GM12875 (cell line): Measurements from ENCODE around the gene DCDC2.
"Not testable (repeated sequence)": the region's sequence is repeated elsewhere in the genome, so short reads cannot be mapped to it uniquely, and the experiment has no call there.

Experiments
- H3K4me3 ChIP-seq: one replicate; pipeline ENCODE4 v1.5.1; 2011; ENCODE audit warnings: low read depth, low read length, control low read depth
- TF ChIP-seq, protein P1 (sequence below): IDR thresholded peaks from 2 replicates; pipeline ENCODE4 v1.5.1; 2011; ENCODE audit warnings: low read depth, mild to moderate bottlenecking, control low read depth, inconsistent platforms, low read length, moderate library complexity, borderline replicate concordance; ENCODE audit not compliant: insufficient read depth

Gene DCDC2

GRCh38 chr6:24374612-24375011 is 16.8 kb upstream of the DCDC2 start:
- H3K4me3 ChIP-seq, result no peak overlapping the region
- TF ChIP-seq, protein P1, sequence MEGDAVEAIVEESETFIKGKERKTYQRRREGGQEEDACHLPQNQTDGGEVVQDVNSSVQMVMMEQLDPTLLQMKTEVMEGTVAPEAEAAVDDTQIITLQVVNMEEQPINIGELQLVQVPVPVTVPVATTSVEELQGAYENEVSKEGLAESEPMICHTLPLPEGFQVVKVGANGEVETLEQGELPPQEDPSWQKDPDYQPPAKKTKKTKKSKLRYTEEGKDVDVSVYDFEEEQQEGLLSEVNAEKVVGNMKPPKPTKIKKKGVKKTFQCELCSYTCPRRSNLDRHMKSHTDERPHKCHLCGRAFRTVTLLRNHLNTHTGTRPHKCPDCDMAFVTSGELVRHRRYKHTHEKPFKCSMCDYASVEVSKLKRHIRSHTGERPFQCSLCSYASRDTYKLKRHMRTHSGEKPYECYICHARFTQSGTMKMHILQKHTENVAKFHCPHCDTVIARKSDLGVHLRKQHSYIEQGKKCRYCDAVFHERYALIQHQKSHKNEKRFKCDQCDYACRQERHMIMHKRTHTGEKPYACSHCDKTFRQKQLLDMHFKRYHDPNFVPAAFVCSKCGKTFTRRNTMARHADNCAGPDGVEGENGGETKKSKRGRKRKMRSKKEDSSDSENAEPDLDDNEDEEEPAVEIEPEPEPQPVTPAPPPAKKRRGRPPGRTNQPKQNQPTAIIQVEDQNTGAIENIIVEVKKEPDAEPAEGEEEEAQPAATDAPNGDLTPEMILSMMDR, result no peak

DNA sequence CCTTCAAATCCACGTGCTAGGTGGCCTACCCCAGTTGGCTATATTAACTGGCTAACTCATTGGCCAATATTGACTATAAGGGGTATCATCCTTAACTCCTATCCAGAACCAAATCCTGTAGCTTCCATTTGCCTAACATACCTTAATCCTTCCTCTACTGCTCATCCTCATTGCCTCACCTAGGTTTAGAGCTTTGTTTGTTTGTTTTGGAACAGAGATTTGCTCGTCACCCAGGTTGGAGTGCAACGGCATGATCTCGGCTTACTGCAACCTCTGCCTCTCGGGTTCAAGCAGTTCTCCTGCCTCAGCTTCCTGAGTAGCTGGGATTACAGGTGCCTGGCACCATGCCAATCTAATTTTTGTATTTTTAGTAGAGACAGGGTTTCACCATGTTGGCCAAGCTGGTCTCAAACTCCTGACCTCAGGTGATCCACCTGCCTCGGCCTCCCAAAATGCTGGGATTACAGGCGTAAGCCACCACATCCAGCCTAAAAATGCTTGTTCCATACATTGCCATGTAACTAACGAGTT is 7.3 kb upstream of the DCDC2 start:
- not testable (repeated sequence) for H3K4me3 ChIP-seq

DNA sequence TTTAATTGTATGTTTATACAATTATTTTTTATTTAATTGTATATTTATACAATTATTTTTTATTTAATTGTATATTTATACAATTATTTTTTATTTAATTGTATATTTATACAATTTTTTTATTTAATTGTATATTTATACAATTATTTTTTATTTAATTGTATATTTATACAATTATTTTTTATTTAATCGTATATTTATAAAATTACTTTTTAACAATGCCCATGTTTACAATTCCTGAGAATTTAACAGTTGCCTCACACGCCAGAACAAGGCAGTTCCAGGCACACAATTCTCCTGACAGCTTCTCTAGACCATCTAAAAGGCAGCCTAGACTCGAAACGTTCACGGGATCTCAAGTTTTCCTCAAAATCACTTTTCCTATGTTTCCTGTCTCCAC is 4.5 kb upstream of the DCDC2 start:
- H3K4me3 ChIP-seq, result not testable (repeated sequence)

DNA sequence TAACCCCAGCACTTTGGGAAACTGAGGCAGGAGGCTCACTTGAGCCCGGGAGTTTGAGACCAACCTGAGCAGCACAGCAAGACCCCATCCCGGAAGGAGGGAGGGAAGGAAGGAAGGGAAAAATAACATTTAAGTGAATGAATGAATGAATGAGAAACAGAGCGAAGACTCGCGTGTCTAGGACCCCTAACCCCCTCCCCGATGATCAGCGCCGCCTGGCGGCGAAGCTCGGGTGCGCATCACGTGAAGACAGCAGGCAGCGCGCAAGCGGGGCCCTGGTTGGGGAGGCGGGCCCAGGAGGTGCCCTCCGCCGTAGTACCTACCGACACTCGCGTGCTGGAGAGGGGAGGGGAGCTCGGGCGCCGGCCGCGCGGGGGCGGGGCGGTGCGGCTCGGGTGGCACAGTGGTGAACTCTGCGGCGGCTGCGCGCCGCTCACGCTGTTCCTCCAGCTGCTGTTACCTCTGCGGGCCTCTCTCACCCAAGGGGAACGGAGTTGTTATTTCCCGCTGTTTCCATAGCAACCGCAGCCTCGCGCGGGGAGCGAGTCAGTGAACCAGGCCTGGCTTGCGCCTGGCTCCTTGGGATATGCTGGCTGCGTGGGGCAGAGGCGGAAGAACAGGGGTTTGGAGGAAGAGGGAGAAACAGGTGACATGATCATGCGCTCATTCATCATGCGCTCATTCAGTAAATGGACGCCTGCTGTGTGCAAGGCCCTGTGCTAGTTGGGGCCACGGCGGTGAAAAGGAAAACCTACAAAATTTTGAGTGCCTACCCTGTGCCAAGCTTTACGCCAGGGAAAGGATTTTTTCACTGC is 2.0 kb upstream of the DCDC2 start:
- H3K4me3 ChIP-seq, result peak overlapping the region; percentile 51
- TF ChIP-seq, protein P1, result peak; percentile 95

DNA sequence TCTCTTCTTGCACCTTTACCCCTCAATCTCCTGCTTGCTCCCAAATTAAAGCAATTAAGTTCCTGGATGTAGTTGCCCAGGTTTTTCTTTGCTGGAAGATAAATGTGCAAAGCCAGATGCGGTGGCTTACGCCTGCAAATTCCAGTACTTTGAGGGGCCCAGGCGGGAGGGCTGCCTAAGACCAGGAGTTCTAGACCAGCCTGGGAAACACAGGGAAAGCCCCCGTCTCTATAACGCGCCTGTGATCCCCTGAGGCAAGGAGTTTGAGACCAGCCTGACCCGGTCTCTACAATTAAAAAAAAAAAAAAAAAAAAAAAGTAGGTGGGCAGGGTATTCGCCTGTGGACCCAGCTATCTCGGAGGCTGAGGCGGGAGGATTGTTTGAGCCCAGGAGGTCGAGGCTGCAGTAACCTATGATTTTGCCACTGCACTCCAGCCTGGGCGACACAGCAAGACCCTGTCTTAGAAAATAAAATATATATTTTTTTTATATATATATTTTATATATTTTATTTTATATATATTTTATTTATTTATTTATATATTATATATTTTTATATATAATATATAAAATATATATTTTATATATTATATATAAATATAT is 461 bp upstream of the DCDC2 start:
- TF ChIP-seq, protein P1, result no peak
- no peak overlapping the region for H3K4me3 ChIP-seq

DNA sequence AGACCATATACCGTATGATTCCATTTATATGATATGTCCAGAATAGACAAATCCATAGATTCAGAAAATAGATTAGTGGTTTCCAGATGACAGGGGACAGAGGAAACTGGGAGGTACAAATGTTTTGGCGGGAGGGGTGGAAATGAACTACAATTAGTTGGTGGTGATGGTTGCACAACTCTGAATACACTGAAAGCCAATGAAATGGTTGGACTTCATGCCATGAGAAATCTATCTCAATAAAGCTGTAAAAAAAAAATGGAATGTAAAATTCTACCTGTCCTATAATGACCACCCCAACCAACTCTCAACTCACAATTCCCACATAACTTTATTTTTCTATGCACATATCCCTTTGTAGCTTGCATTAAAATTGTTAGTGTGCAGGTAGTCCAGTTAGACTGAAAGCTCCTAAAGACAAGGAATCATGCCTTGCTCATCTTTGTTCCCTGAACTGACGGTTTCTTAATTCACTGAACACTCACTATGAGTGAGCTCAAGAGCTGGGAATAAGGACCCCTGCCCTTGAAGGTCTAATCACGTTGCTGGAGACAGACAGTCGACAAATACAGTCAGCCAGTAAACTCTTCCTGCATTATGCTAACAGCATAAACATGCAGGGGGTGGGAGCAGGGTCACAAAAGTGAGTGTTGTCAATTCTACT is 1.4 kb downstream of the DCDC2 start:
- H3K4me3 ChIP-seq, result no peak overlapping the region
- TF ChIP-seq, protein P1, result no peak

DNA sequence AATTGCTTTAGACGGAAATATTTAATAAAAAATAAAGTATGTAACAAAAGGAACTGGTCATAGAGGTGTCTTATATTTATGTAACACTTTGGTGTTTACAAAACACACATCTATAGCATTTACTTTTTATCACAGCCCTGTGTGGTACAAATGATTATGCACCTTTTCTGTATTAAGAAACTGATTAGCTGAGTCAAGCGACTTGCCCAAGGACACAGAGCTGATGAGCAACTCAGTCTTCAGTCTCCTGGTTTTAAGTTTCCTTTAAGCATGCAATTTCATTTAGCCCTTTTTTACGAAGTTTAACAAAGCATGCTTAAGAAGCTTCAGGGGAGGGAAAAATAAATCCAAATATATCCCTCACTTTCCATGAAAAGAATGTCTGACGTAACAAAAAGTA is 2.5 kb downstream of the DCDC2 start:
- no peak overlapping the region for H3K4me3 ChIP-seq
- TF ChIP-seq, protein P1, result no peak

GRCh38 chr6:24353861-24354260 is 4.0 kb downstream of the DCDC2 start:
- H3K4me3 ChIP-seq, result no peak overlapping the region

More at GRCh38 chr6:24353861-24354260, 4.0 kb downstream of the DCDC2 start:
- TF ChIP-seq, protein P1, result no peak
